H1 (cell line): ENCODE data around the gene SSTR3.

ENCODE experiments used
- CREB1 ChIP-seq: IDR thresholded peaks from 2 replicates; pipeline ENCODE4 v1.6.1; 2012; ENCODE audit warnings: inconsistent platforms
- CTCF ChIP-seq, 3 experiments: IDR thresholded peaks; 1 replicate in 2 of 3; 2 replicates in 1 of 3; pipeline versions ENCODE4 v1.5.1 to v1.6.1; 2011; ENCODE audit warnings: low read length in 3 of 3, mild to moderate bottlenecking in 3 of 3, inconsistent platforms in 2 of 3, low read depth in 1 of 3, moderate library complexity in 1 of 3; ENCODE audit not compliant: insufficient read depth in 1 of 3; ENCODE audit errors: control extremely low read depth in 1 of 3
- GABPA ChIP-seq: IDR thresholded peaks from 2 replicates; pipeline ENCODE4 v1.6.1; 2011; ENCODE audit warnings: mild to moderate bottlenecking, low read length, moderate library complexity, borderline replicate concordance; ENCODE audit not compliant: insufficient read depth
- HDAC2 ChIP-seq, 2 experiments: fragments of 300-600 bp in 1 of 2; sonication (generic) in 1 of 2; IDR thresholded peaks; 2 replicates each; pipeline ENCODE4 v1.6.1; 2011 to 2012; ENCODE audit warnings: low read depth in 2 of 2, low read length in 2 of 2, mild to moderate bottlenecking in 2 of 2, moderate library complexity in 2 of 2, borderline replicate concordance in 1 of 2, inconsistent platforms in 1 of 2
- KDM1A ChIP-seq: fragments of 200-600, 300-600 bp; sonication (generic); IDR thresholded peaks from 2 replicates; pipeline ENCODE4 v1.7.1; 2016; ENCODE audit warnings: mild to moderate bottlenecking, low read length, borderline replicate concordance
- KDM5A ChIP-seq: fragments of 200-600 bp; IDR thresholded peaks from 2 replicates; pipeline ENCODE4 v1.7.1; 2012; ENCODE audit warnings: mild to moderate bottlenecking, low read length, inconsistent platforms, mixed read lengths
- MAX ChIP-seq: IDR thresholded peaks from 2 replicates; pipeline ENCODE4 v1.6.1; 2012; ENCODE audit warnings: inconsistent platforms
- RAD21 ChIP-seq, 2 experiments: IDR thresholded peaks in 1 of 2; conservative IDR thresholded peaks in 1 of 2; 2 replicates each; pipeline ENCODE4 v1.6.1; 2011; ENCODE audit warnings: low read depth in 2 of 2, low read length in 2 of 2, improper control_type of control experiment in 1 of 2, inconsistent platforms in 1 of 2, mild to moderate bottlenecking in 1 of 2, moderate library complexity in 1 of 2
- SP1 ChIP-seq: IDR thresholded peaks from 2 replicates; pipeline ENCODE4 v1.6.1; 2011; ENCODE audit warnings: low read depth, low read length

GRCh38 chr22:37166675-37167066 lies 45.6 kb downstream of the SSTR3 start:
- TF ChIP-seq CTCF (IDR thresholded peaks at IDR 0.05; ENCODE audit: control extremely low read depth in 1 of 3, insufficient read depth in 1 of 3, low read depth in 1 of 3, low read length in 3 of 3) (peak; percentile 87 to 94 (median 92)), CREB1 (0 out of 2 replicates have a peak, but pooled peaks have one; percentile 17), KDM5A (no peak), RAD21 (IDR thresholded peaks at IDR 0.05 in 1 of 2, conservative IDR thresholded peaks at IDR 0.05 in 1 of 2; ENCODE audit: low read depth in 2 of 2, low read length in 2 of 2) (peak; percentile 71 to 83), SP1 (no peak), MAX (peak; percentile 47; the same call in 1 of the 2 replicates), HDAC2 (IDR thresholded peaks at IDR 0.05; ENCODE audit: borderline replicate concordance in 1 of 2, low read depth in 2 of 2, low read length in 2 of 2) (no peak), GABPA (0 out of 2 replicates have a peak, but pooled peaks have one; percentile 24), KDM1A (peak; percentile 95; the same call in 1 of the 2 replicates)
